SU-DHL-6 (cell line): ENCODE measurements around the gene DAPK1.

ENCODE experiments used
- EZH2phosphoT487 ChIP-seq: fragments of 200-600 bp; sonication (generic), shearing (Covaris generic); conservative IDR thresholded peaks from 2 replicates; pipeline ENCODE4 v1.6.1; 2018; ENCODE audit warnings: mild to moderate bottlenecking, antibody characterized with exemption, low read length, moderate library complexity, mixed read lengths
- TF ChIP-seq, protein P1 (sequence below): fragments of 200-600 bp; sonication (generic); IDR thresholded peaks from one replicate; pipeline ENCODE4 v1.5.1; 2017; ENCODE audit warnings: antibody characterized with exemption, mild to moderate bottlenecking, low read length, moderate library complexity; ENCODE audit not compliant: insufficient read depth, poor library complexity, severe bottlenecking

DNA sequence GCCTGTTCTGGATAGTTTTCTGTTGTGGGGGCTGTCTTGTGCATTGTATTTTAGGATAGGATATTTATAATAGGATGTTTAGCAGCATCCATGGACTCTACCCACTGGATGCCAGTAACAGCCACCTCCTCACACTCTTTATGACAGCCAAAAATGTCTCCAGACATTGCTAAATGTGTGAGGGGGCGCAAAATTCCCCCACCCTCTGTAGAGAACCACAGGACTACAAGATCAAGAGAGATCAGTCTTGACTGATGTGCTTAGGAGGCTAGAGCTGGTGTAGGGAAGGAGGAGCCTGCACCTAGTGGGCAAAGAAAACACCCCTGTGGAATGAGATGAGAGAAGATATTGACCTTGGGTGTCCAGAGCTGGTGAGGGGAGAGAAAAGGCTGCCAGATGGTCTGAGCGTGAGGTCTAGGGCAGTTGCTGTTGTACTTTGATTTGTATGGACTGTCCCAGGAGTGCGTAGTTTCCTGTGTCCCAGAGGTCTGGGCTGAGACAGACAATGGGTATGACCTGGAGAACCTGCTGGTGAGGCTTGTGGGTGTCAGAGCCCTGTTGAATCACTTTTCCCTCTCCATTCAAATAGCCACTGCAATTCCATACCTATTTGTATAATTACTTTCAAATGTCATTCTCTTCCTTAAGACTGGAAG is 16.3 kb downstream of the DAPK1 start:
- TF ChIP-seq, protein P1, sequence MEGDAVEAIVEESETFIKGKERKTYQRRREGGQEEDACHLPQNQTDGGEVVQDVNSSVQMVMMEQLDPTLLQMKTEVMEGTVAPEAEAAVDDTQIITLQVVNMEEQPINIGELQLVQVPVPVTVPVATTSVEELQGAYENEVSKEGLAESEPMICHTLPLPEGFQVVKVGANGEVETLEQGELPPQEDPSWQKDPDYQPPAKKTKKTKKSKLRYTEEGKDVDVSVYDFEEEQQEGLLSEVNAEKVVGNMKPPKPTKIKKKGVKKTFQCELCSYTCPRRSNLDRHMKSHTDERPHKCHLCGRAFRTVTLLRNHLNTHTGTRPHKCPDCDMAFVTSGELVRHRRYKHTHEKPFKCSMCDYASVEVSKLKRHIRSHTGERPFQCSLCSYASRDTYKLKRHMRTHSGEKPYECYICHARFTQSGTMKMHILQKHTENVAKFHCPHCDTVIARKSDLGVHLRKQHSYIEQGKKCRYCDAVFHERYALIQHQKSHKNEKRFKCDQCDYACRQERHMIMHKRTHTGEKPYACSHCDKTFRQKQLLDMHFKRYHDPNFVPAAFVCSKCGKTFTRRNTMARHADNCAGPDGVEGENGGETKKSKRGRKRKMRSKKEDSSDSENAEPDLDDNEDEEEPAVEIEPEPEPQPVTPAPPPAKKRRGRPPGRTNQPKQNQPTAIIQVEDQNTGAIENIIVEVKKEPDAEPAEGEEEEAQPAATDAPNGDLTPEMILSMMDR: no peak
- no peak for TF ChIP-seq EZH2phosphoT487
